Common myeloid progenitor, CD34-positive (primary cell): Measurements from ENCODE around the gene NT5M.

Source experiments
- CTCF ChIA-PET: fragments of 350-600 bp; sonication (Branson Sonifier 250); formaldehyde crosslinking; loops from one replicate; lab custom pipeline; 2021; ENCODE audit warnings: antibody characterized with exemption; lab: Charles Lee
- POLR2A ChIA-PET: fragments of 350-600 bp; sonication (Branson Sonifier 250); formaldehyde crosslinking; loops from one replicate; lab custom pipeline; 2021; ENCODE audit warnings: antibody characterized with exemption; lab: Charles Lee
- DNase-seq, 3 donors: peaks; one replicate each; pipeline versions ENCODE4 v3.0.0 to v3.0.0-alpha.2; 2013
- H3K27ac ChIP-seq, 2 experiments: 1 replicate in 1 of 2; 2 replicates in 1 of 2; pipeline ENCODE4 v1.7.0; 2013; ENCODE audit warnings: inconsistent platforms in 2 of 2, low read length in 2 of 2, mild to moderate bottlenecking in 2 of 2, low read depth in 1 of 2, moderate library complexity in 1 of 2; ENCODE audit not compliant: severe bottlenecking in 2 of 2, insufficient read depth in 1 of 2, poor library complexity in 1 of 2
- H3K27me3 ChIP-seq, 5 experiments: replicated peaks in 2 of 5; 1 replicate in 3 of 5; 2 replicates in 2 of 5; pipeline versions ENCODE4 v1.6.1 to v1.7.0; 2013; ENCODE audit warnings: low read length in 4 of 5, mild to moderate bottlenecking in 2 of 5, moderate library complexity in 2 of 5, inconsistent platforms in 1 of 5; ENCODE audit not compliant: insufficient read depth in 5 of 5, control insufficient read depth in 4 of 5
- H3K36me3 ChIP-seq, 4 experiments: 1 replicate in 2 of 4; 2 replicates in 2 of 4; pipeline versions ENCODE4 v1.6.1 to v1.7.0; 2013; ENCODE audit warnings: low read length in 3 of 4, control low read depth in 1 of 4, mild to moderate bottlenecking in 1 of 4; ENCODE audit not compliant: control insufficient read depth in 4 of 4, insufficient read depth in 4 of 4
- H3K4me1 ChIP-seq, 4 experiments: 1 replicate in 3 of 4; 2 replicates in 1 of 4; pipeline versions ENCODE4 v1.6.1 to v1.7.1; 2013; ENCODE audit warnings: low read length in 3 of 4, mild to moderate bottlenecking in 3 of 4, control low read depth in 1 of 4, inconsistent platforms in 1 of 4, moderate library complexity in 1 of 4; ENCODE audit not compliant: control insufficient read depth in 4 of 4, insufficient read depth in 4 of 4; ENCODE audit errors: control extremely low read depth in 1 of 4
- H3K4me3 ChIP-seq, 7 experiments: 1 replicate in 4 of 7; 2 replicates in 3 of 7; pipeline versions ENCODE4 v1.5.1 to v1.7.0; 2013; ENCODE audit warnings: mild to moderate bottlenecking in 7 of 7, low read length in 6 of 7, moderate library complexity in 6 of 7, inconsistent platforms in 2 of 7, low read depth in 2 of 7, control low read depth in 1 of 7; ENCODE audit not compliant: insufficient read depth in 4 of 7, control insufficient read depth in 1 of 7; ENCODE audit errors: extremely low read depth in 1 of 7
- H3K9me3 ChIP-seq, 5 experiments: 1 replicate in 4 of 5; 2 replicates in 1 of 5; pipeline versions ENCODE4 v1.6.1 to v1.7.1; 2013; ENCODE audit warnings: low read length in 4 of 5, mild to moderate bottlenecking in 2 of 5, inconsistent platforms in 1 of 5, low read depth in 1 of 5, moderate library complexity in 1 of 5; ENCODE audit not compliant: control insufficient read depth in 4 of 5, insufficient read depth in 2 of 5; ENCODE audit errors: control extremely low read depth in 1 of 5
- WGBS: methylation state at CpG from one replicate; pipeline ENCODE4 v1.1.5; 2013; ENCODE audit not compliant: insufficient coverage; 5-methylcytosine and 5-hydroxymethylcytosine counted together

Gene NT5M

DNA sequence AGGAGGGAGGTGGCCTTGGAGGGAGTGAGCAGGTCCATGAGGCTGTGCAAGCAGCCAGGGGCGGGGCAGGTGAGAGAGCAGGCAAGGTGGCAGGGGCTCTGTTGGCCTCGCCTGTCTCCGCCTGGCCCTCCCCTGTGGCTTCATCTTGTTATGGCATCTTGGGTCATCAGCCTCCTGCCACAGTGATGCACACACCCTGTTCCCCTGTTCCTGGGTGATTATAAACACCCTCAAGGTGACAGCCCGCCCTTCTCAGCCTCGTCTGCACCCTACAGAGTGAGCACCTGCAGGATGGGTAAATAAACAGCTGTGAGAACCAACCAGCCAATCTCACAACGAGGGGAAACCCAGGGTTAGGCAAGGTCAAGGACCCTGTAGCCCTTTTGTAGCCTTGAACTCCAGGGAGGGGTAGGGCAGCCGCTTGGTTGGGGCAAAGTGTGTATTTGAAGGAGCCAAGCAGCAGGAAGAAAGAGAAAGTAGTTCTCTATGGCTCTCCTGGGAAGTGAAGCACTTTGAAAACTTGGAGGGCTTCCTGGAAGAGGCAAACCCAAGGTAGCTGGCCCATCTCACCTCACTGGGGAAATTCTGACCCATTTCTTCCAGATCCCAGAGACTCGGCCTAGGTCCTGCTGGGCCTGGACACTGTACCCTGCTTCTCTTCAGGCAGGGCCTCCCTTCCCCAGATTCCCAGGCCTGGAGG is 60.6 kb downstream of the NT5M start:
- H3K4me1 ChIP-seq, result peaks cover 0 to 4% (median 1%) of the 10 kb centered on the region in 4 experiments
- H3K9me3 ChIP-seq, result peaks cover 0 to 14% (median 3%) of the 10 kb centered on the region in 5 experiments
- no peaks in the 10 kb centered on the region for H3K27me3 ChIP-seq
- H3K4me3 ChIP-seq, result no peak overlapping the region
- H3K36me3 ChIP-seq, result no peaks in the 10 kb centered on the region
- WGBS, result 98% methylated on average over 4 of the region's 8 CpGs
- DNase-seq, result no peak
- ChIA-PET CTCF (interaction anchor here (1.3 to 3.0 kb wide), 3 partner anchors 8 to 279 kb away, joined by 5 to 16 read pairs (median 8); no protein-coding TSS in a partner anchor), POLR2A (no interaction called here)
- no peak overlapping the region for H3K27ac ChIP-seq

DNA sequence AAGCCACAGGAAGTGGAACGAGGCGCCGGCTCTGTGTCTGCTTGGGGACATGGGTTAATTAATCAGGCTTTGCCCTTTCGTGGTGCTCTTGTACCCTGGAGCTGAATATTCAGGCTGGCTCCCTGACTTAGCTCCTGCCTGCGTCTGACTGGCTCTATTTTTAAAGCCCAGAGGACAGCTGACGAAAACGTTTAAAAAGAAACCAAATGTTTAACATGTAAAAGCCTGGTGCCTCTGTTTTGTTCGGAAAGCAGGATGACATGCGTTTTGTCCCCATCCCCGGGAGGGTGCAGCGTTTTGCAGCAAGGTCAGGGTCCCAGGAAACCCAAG is 61.1 kb downstream of the NT5M start:
- no peaks in the 10 kb centered on the region for H3K36me3 ChIP-seq
- ChIA-PET POLR2A (no interaction called here), CTCF (interaction anchor here (0.8 to 3.0 kb wide), 4 partner anchors 9 to 278 kb away, joined by 3 to 16 read pairs (median 6); no protein-coding TSS in a partner anchor)
- no peak overlapping the region for H3K4me3 ChIP-seq
- no peak overlapping the region for H3K27ac ChIP-seq
- 63% methylated on average over 11 of the region's 11 CpGs for WGBS
- no peak for DNase-seq
- no peaks in the 10 kb centered on the region for H3K27me3 ChIP-seq
- H3K4me1 ChIP-seq, result peaks cover 0 to 4% (median 1%) of the 10 kb centered on the region in 4 experiments
- peaks cover 0 to 11% (median 3%) of the 10 kb centered on the region in 5 experiments for H3K9me3 ChIP-seq

- WGBS, result 91% methylated on average over 7 of the region's 12 CpGs
Measured at GRCh38 chr17:17365476-17366110, 62.4 kb downstream of the NT5M start.

DNA sequence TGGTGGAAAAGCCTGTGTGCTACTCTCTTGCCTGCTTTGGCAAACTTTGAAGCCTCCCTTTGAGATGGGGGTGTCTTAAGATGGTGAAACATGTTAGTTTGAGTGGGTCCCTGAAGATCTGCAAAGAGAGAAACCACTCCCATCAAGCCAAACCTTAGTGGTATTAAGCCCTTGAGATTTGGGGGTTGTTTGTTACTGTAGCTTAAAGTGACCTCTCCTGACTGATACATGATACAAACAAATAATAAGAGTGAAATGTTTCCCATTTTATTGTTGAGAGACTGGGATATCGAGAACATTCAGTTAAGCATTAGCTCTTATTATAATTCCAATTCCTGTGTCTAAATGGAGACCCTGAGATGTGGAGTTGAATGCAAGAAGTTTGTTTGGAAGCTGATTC is 63.1 kb downstream of the NT5M start:
- WGBS, result no CpG with 5 or more reads among the region's 1 CpG
- Histone ChIP-seq H3K36me3 (no peaks in the 10 kb centered on the region), H3K27ac (no peak overlapping the region), H3K9me3 (peaks cover 0 to 7% (median 0%) of the 10 kb centered on the region in 5 experiments), H3K4me3 (no peak overlapping the region), H3K4me1 (peaks cover 0 to 4% (median 1%) of the 10 kb centered on the region in 4 experiments), H3K27me3 (no peaks in the 10 kb centered on the region)
- ChIA-PET POLR2A (no interaction called here), CTCF (interaction anchor here (0.9 to 3.0 kb wide), 7 partner anchors 10 to 270 kb away, joined by 3 to 16 read pairs (median 4); no protein-coding TSS in a partner anchor)
- DNase-seq, result no peak

More at GRCh38 chr17:17365476-17366110, 62.4 kb downstream of the NT5M start:
- POLR2A ChIA-PET, result no interaction called here
- Histone ChIP-seq H3K4me3 (no peak overlapping the region), H3K27me3 (no peaks in the 10 kb centered on the region), H3K9me3 (peaks cover 0 to 7% (median 0%) of the 10 kb centered on the region in 5 experiments), H3K36me3 (no peaks in the 10 kb centered on the region), H3K27ac (no peak overlapping the region), H3K4me1 (peaks cover 0 to 4% (median 1%) of the 10 kb centered on the region in 4 experiments)
- CTCF ChIA-PET, result interaction anchor here (1.1 to 3.0 kb wide), 5 partner anchors 10 to 270 kb away, joined by 4 to 16 read pairs (median 4); no protein-coding TSS in a partner anchor
- peak in 2 of 3 donors; percentile 21 to 37 for DNase-seq

- no peaks in the 10 kb centered on the region for H3K27me3 ChIP-seq
- peaks cover 0 to 7% (median 0%) of the 10 kb centered on the region in 5 experiments for H3K9me3 ChIP-seq
- WGBS, result 98% methylated on average over 22 of the region's 23 CpGs
- no peak for DNase-seq
- H3K36me3 ChIP-seq, result no peaks in the 10 kb centered on the region
- CTCF ChIA-PET, result interaction anchor here (0.9 to 3.0 kb wide), 6 partner anchors 11 to 269 kb away, joined by 3 to 16 read pairs (median 4); no protein-coding TSS in a partner anchor
- no peak overlapping the region for H3K4me3 ChIP-seq
- peaks cover 0 to 4% (median 1%) of the 10 kb centered on the region in 4 experiments for H3K4me1 ChIP-seq
- POLR2A ChIA-PET, result interaction anchor here (0.6 kb wide), 1 partner anchor 1017 kb away, joined by 3 read pairs; no protein-coding TSS in a partner anchor
- no peak overlapping the region for H3K27ac ChIP-seq
Measured at GRCh38 chr17:17366941-17367875, 64.0 kb downstream of the NT5M start.

- ChIA-PET CTCF (no interaction called here), POLR2A (no interaction called here)
- DNase-seq, result no peak
Measured at GRCh38 chr17:17367931-17368330, 64.8 kb downstream of the NT5M start.

More at GRCh38 chr17:17367931-17368330, 64.8 kb downstream of the NT5M start:
- Histone ChIP-seq H3K36me3 (no peaks in the 10 kb centered on the region), H3K4me3 (no peak overlapping the region), H3K9me3 (peaks cover 0 to 7% (median 0%) of the 10 kb centered on the region in 5 experiments), H3K27ac (no peak overlapping the region), H3K4me1 (peaks cover 0 to 4% (median 1%) of the 10 kb centered on the region in 4 experiments), H3K27me3 (no peaks in the 10 kb centered on the region)
- WGBS, result 95% methylated on average over 5 of the region's 5 CpGs
